Muscle of arm (tissue), 12 donors: ENCODE results near the gene FNTB. TPM values are rescaled to one million over a fixed set of nuclear protein-coding genes. Genes with fewer than 3 reads are reported as not detected.
"Not testable (repeated sequence)": the region's sequence is repeated elsewhere in the genome, so short reads cannot be mapped to it uniquely, and the experiment has no call there.

Experiments used
- DNase-seq: peaks from one replicate; pipeline ENCODE4 v3.0.0-alpha.2; 2013
- polyA plus RNA-seq, 12 donors: library from polyadenylated mRNA; unstranded; fragments of 120-200 nt; gene quantifications; one replicate each; pipeline ENCODE4 v1.2.1, GENCODE V29; 2013; ENCODE audit not compliant: insufficient read length in 12 of 12

The FNTB gene
- polyA plus RNA-seq, 12 donors, result 17.9 to 31.8 (median 22.3) TPM; not detected in 1

- DNase-seq, result no peak
These were observed 24.8 kb downstream of the FNTB start for GRCh38 chr14:65011538-65011937.

- no peak for DNase-seq
These were observed 25.7 kb downstream of the FNTB start for GRCh38 chr14:65012353-65012752.

- no peak for DNase-seq
These were observed 28.7 kb downstream of the FNTB start for GRCh38 chr14:65015391-65015790.

GRCh38 chr14:65016471-65016870 lies 29.8 kb downstream of the FNTB start:
- DNase-seq, result no peak

- peak; percentile 62 for DNase-seq
These were observed 33.4 kb downstream of the FNTB start for GRCh38 chr14:65019944-65020566.

GRCh38 chr14:65024957-65025356 lies 38.3 kb downstream of the FNTB start:
- no peak for DNase-seq

- DNase-seq, result no peak
These were observed 39.1 kb downstream of the FNTB start for GRCh38 chr14:65025818-65026217.

GRCh38 chr14:65026526-65026925 lies 39.8 kb downstream of the FNTB start:
- no peak for DNase-seq

- no peak for DNase-seq
These were observed 40.6 kb downstream of the FNTB start for GRCh38 chr14:65027127-65027799.

- no peak for DNase-seq
These were observed 42.2 kb downstream of the FNTB start for GRCh38 chr14:65028937-65029336.

GRCh38 chr14:65031321-65031720 lies 44.6 kb downstream of the FNTB start:
- not testable (repeated sequence) for DNase-seq

GRCh38 chr14:65032319-65032718 lies 45.6 kb downstream of the FNTB start:
- no peak for DNase-seq

- DNase-seq, result no peak
These were observed 46.5 kb downstream of the FNTB start for GRCh38 chr14:65033181-65033580.

GRCh38 chr14:65034021-65034420 lies 47.3 kb downstream of the FNTB start:
- DNase-seq, result no peak

- no peak for DNase-seq
These were observed 48.4 kb downstream of the FNTB start for GRCh38 chr14:65035049-65035448.

GRCh38 chr14:65038966-65039365 lies 52.3 kb downstream of the FNTB start:
- DNase-seq, result no peak

GRCh38 chr14:65040666-65041433 lies 54.2 kb downstream of the FNTB start:
- no peak for DNase-seq

GRCh38 chr14:65041434-65041915 lies 54.8 kb downstream of the FNTB start:
- DNase-seq, result no peak

GRCh38 chr14:65042296-65042695 lies 55.6 kb downstream of the FNTB start:
- DNase-seq, result no peak

- DNase-seq, result no peak
These were observed 56.2 kb downstream of the FNTB start for GRCh38 chr14:65042731-65043372.

GRCh38 chr14:65043893-65044595 lies 57.3 kb downstream of the FNTB start:
- no peak for DNase-seq

GRCh38 chr14:65044596-65044959 lies 57.9 kb downstream of the FNTB start:
- DNase-seq, result no peak
